ENCODE data around the gene ADAMTSL1. TPM values are rescaled to one million over a fixed set of nuclear protein-coding genes. Genes with fewer than 3 reads are reported as not detected.
A peak's percentile ranks its signal among the peaks of the same experiment; 100 is the strongest.
"Not testable (repeated sequence)": the region's sequence is repeated elsewhere in the genome, so short reads cannot be mapped to it uniquely, and the experiment has no call there.

The ADAMTSL1 gene
- total RNA-seq, 1 experiment from 2014 or later, result 2.2 TPM

DNA sequence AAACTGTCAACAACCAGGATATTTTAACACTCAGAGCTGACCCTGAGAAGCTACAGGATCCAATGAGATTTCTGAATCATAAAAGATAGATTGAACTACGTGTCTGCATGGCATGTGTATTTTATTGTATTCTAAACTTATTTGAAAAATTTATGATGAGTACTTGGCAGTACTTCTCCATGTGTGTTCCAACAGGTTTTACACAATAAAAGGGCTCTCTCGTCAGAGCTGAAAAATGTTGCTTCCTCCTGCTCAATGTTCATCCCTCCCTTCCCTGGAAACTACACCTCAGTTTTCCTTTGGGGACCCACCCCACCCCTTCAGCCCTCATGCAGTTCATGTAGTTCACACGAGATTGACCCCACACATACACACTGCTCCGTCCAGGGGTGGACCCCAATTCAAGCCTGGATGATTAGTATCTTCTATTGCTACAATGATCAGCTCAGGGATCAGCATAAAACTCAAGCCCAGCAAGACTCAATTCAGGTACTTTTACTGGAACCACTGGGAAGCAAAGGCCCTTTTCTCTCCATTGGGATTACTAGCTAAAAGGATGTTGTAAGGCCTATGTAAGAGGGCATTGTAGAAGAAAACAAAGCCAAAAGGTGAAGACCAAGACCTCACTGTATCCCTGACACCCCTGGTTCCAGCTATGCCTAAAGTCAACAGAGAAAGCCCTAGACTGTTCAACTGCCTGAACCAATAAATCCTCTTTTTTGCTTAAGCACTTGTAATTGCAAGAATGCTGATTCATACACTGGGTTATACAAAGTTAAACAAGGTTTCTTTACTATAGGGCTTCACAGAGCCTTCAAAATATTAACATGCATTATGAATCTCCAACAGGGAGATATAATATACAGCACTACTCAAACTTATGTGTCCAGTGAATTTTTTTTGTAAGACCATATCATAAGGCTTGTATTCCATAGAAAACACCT, 446.5 kb downstream of the ADAMTSL1 start:
- DNase-seq (ENCODE audit: low read depth), result no peak

GRCh38 chr9:18921366-18922075, 447.6 kb downstream of the ADAMTSL1 start:
- no peak for DNase-seq (ENCODE audit: low read depth)

DNA sequence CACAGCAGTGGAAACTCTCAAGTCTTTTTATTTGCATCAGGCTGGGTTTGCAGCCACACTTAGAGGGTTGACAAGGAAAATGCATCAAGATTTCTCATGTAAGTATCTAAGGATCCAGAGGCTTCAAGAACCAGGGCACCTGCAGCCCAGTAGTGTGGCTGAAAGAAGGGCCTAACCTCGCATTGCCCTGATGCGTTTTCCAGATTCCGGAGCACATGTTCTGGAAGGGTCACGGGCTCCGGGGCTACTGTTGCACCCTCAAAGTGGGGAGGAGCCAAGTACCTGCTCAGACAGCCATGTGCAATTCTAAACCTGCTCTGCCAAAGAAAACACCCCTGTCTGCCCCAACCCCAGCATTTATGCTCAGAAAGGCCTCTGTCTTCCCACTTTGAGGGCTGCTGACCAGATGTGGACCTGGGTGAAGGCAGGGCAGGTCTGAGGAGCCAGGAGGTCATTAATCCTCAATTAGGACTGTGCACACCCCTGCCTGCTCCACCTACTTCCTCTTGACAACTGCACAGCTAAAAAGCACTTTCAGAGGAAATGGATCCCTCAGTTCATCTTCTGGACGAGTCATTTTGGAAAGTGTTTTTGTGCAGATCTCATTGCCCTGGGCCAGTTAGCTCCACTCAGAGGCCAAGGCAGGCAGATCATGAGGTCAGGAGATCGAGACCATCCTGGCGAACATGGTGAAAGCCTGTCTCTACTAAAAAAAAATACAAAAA, 448.4 kb downstream of the ADAMTSL1 start:
- DNase-seq (ENCODE audit: low read depth), result no peak

GRCh38 chr9:18923167-18923566, 449.2 kb downstream of the ADAMTSL1 start:
- no peak for DNase-seq (ENCODE audit: low read depth)

GRCh38 chr9:18923671-18924430, 449.9 kb downstream of the ADAMTSL1 start:
- DNase-seq (ENCODE audit: low read depth), result no peak

DNA sequence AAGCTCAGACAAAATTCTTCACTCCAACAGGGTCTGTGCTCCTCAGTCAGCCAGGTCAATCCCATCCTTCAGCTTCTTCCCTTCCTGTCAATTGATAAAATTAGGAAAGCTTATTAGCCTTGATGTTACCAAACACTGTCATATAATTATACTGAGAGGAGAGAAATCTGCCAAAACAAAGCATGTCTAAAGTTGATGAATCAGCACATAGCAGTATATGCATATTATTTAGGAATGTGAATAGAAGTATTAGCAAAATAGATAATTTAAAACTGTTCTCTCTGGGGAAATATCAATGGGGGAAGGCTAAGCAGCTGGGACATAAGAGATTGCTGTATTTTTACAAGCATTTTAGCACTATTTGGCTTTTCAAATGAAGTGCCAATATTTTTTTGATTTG, 451.9 kb downstream of the ADAMTSL1 start:
- no peak for DNase-seq (ENCODE audit: low read depth)

GRCh38 chr9:18926513-18926912, 452.6 kb downstream of the ADAMTSL1 start:
- no peak for DNase-seq (ENCODE audit: low read depth)

DNA sequence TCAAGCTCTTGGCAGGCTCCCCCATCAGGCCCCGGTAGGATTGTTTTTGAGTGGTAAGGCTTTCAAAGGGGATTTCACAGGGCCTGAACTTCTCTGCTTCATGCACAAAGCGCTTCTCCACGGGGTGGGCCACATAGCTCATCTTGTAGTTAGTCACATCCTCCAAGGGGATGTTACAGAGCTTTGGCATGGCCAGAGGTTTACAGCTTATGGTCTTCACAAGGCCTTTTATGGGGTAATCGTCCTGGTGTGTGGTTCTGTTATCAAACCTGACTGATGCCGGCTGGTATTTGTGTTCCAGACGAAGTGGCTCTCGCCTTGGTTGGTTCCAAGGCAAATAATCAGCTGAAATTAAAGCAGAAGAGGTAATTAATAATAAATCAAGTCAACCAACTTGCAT, 454.8 kb downstream of the ADAMTSL1 start:
- peak; percentile 61 for DNase-seq (ENCODE audit: low read depth)

GRCh38 chr9:18930611-18931010, 456.7 kb downstream of the ADAMTSL1 start:
- not testable (repeated sequence) for DNase-seq (ENCODE audit: low read depth)

GRCh38 chr9:18935541-18935940, 461.6 kb downstream of the ADAMTSL1 start:
- DNase-seq (ENCODE audit: low read depth), result no peak

GRCh38 chr9:18936094-18936871, 462.3 kb downstream of the ADAMTSL1 start:
- no peak for DNase-seq (ENCODE audit: low read depth)

DNA sequence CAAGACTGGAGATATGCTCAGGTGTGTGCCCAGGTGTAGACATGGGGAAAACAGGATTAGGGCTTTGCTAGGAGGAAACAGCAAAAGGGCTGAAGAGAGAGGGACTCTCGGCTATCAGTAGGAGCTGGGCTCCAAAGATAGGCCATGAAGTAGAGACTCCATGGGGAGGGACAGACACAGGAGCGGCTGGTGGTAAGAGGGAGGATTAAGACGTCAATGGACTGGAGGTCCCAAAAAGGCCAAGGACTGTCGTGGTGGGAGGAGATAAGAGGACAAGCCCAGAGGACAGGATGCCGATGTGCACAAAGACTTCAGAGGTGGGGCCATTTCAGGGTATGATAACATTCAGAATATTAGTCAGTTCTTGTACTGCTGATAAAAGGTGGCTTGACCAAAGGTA, 466.0 kb downstream of the ADAMTSL1 start:
- DNase-seq (ENCODE audit: low read depth), result no peak

GRCh38 chr9:18941060-18941740, 467.2 kb downstream of the ADAMTSL1 start:
- DNase-seq (ENCODE audit: low read depth), result no peak

DNA sequence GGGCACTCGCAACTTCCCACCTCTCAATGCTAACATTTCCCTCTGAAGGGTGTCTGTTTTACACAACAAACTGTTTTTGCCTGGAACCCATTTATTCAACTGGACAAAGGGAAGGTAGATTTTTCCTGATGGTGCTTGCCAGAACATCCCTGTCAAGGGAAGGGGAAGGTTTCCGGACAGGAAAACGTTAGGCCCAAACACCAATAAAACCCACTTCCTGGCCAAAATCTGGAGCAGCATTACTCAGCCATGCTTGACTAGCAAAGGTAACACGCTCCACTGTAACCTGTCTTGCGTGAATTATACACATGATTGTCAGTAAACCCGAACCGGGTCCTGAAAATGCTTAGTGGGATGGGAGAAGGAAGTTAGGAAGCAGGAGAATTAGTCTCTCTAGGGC, 468.8 kb downstream of the ADAMTSL1 start:
- no peak for DNase-seq (ENCODE audit: low read depth)

DNA sequence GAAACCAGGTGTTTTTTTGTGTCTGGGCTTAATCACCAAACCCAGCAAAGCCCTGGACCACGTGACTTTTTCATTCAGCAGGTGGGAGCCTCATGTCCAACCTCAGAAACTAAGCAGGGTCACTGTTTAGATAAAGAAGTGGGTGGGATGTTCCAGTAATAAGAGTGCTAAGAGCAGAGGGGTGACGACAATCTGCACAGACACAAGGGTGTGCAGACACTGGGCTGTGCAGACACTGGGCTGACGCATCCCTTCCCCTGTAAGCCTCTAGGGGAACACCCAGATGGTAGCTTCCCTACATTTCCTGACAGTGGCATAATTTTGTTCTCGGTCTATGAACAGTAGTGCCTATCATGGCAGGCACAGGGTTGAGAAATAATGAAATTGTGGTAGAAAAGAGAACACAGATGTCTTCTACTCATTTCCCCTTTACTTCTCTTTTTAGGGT, 474.0 kb downstream of the ADAMTSL1 start:
- no peak for DNase-seq (ENCODE audit: low read depth)

DNA sequence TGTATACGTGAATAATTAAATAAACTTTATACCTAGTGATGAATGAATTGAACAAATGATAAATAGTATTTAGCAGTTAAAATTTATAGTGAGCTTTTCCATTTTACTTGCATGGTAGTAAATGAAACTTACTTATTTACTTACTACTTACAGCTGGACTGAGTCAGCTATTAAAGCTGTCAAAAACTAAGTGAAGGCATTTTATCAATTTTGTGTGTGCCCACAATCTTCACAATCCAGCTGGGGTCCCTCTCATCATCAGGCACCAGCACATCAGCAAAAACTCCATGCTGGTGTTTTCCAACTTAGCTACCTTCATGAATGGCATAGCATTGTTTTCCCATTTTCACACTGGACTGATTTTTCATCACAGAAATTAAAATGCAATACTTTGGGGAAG, 478.0 kb downstream of the ADAMTSL1 start:
- no peak for DNase-seq (ENCODE audit: low read depth)

- DNase-seq (ENCODE audit: low read depth), result no peak
Observed at GRCh38 chr9:18955626-18956025, 481.7 kb downstream of the ADAMTSL1 start.
